H7 (cell line): ENCODE measurements around the gene RACGAP1. TPM values are rescaled to one million over a fixed set of nuclear protein-coding genes. Genes with fewer than 3 reads are reported as not detected.

Experiments used
- DNase-seq: peaks from one replicate; pipeline ENCODE4 v3.0.0; 2012
- H3K27me3 ChIP-seq: 2 replicates; pipeline ENCODE4 v1.6.0; 2011; ENCODE audit warnings: mild to moderate bottlenecking, low read length; ENCODE audit not compliant: control insufficient read depth, insufficient read depth
- H3K36me3 ChIP-seq: replicated peaks from 2 replicates; pipeline ENCODE4 v1.5.1; 2011; ENCODE audit warnings: low read length; ENCODE audit not compliant: control insufficient read depth, insufficient read depth
- H3K4me3 ChIP-seq: 2 replicates; pipeline ENCODE4 v1.5.1; 2011; ENCODE audit warnings: low read depth, mild to moderate bottlenecking, control low read depth, low read length, moderate library complexity; ENCODE audit not compliant: insufficient read depth
- total RNA-seq: library from RNA; depleted of rRNA; stranded (reverse); fragments of >200 nt; shearing (Covaris generic); gene quantifications from 2 replicates; pipeline ENCODE4 v1.2.3, GENCODE V29; 2014

Gene RACGAP1
- total RNA-seq, 1 experiment from 2014 or later = 80.6 TPM

DNA sequence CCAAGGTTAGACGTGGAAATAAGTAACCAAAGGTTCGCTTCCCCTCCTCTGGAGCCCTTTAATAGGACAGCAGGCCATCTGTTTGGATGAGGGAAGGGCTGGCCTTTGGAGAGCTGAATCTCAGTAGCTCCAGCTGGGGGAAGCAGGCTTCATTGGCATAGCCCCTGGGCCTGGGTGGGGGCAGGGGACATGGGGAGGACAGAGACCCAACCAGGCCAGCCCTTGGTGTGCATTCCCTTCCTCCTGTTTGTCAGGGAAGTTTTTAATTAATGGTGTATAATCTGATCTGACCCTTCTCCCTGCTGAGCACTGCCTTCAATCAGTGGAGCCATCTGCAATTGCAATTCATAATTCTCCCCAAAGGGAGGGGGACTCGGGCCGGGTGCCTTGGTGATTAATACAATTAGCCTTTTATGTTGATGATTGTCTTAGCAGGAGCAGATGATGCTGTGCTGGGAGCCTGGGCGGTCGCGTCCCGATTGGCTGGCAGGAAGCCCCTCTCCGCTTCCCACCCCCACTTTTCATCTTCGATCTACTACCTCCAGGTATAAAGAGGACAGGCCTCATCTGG, 46.2 kb downstream of the RACGAP1 start:
- Histone ChIP-seq H3K4me3 (no peak overlapping the region), H3K36me3 (no peaks in the 10 kb centered on the region), H3K27me3 (no peaks in the 10 kb centered on the region)
- DNase-seq = peak; percentile 34

- no peaks in the 10 kb centered on the region for H3K36me3 ChIP-seq
- peak; percentile 4 for DNase-seq
- no peak overlapping the region for H3K4me3 ChIP-seq
- no peaks in the 10 kb centered on the region for H3K27me3 ChIP-seq
Observed at GRCh38 chr12:49978125-49978524, 47.2 kb downstream of the RACGAP1 start.

DNA sequence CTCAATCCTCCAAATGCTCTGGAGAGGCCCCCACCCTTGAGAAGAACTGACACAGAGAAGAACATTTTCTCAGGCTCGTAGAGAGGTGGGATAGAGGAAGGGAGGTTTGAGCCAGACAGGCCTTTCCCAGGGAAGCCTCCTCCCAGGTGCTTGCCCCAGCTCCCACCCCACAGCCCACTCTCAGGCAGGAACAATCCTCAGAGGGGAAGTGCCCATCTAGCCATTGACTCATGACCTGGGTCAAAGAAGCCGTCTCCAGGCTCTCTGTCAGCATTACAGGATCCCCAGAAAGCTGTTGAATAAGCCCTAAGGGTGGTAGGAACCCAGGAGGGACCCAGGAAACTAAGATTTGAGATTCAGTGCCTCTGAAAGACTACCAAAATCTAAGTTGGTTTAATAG, 48.7 kb downstream of the RACGAP1 start:
- Histone ChIP-seq H3K36me3 (no peaks in the 10 kb centered on the region), H3K27me3 (no peaks in the 10 kb centered on the region), H3K4me3 (no peak overlapping the region)
- DNase-seq = peak; percentile 8

GRCh38 chr12:49975318-49975761, 50.0 kb downstream of the RACGAP1 start:
- no peaks in the 10 kb centered on the region for H3K36me3 ChIP-seq
- no peak overlapping the region for H3K4me3 ChIP-seq
- peak; percentile 69 for DNase-seq
- H3K27me3 ChIP-seq = no peaks in the 10 kb centered on the region

GRCh38 chr12:49974677-49975317, 50.5 kb downstream of the RACGAP1 start:
- Histone ChIP-seq H3K36me3 (no peaks in the 10 kb centered on the region), H3K4me3 (no peak overlapping the region)
- peak; percentile 52 for DNase-seq

GRCh38 chr12:49974231-49974675, 51.0 kb downstream of the RACGAP1 start:
- Histone ChIP-seq H3K4me3 (no peak overlapping the region), H3K36me3 (no peaks in the 10 kb centered on the region), H3K27me3 (peaks cover under 1% of the 10 kb centered on the region; the same call in 1 of the 2 replicates)
- DNase-seq = peak; percentile 81

More at GRCh38 chr12:49974677-49975317, 50.5 kb downstream of the RACGAP1 start:
- H3K27me3 ChIP-seq = no peaks in the 10 kb centered on the region

- Histone ChIP-seq H3K4me3 (no peak overlapping the region), H3K36me3 (no peaks in the 10 kb centered on the region), H3K27me3 (peaks cover 2% of the 10 kb centered on the region; the same call in 1 of the 2 replicates)
- peak; percentile 31 for DNase-seq
Observed at GRCh38 chr12:49973361-49973830, 51.9 kb downstream of the RACGAP1 start.

GRCh38 chr12:49972641-49973360, 52.5 kb downstream of the RACGAP1 start, which contains the start of gene AQP6:
AQP6 (plus strand) TSS chr12:49972947; CDS start chr12:49973174, 227 bp downstream.
- H3K27me3 ChIP-seq = peaks cover 8% of the 10 kb centered on the region
- DNase-seq = no peak

DNA sequence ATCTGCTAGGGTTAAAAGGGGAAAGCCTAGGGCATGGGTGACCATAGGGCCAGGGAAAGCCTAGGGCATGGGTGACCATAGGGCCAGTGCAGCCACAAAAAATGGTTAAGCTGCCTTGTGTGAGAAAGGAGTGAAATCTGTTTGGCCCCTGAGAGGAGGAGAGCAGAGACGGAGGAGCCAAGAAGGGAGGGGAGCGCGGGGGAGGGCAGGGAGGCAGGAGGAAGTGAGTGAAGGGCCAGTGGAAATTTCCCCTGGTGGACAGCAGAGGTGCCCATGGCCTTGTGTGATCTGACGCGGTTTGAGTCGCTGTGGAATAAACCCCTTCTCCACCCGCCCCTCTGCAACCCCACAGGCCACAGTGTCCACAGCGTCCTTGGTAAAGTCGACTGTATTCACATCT, 53.2 kb downstream of the RACGAP1 start:
- peaks cover 9% of the 10 kb centered on the region for H3K27me3 ChIP-seq
- no peak overlapping the region for H3K4me3 ChIP-seq
- peak; percentile 31 for DNase-seq
- H3K36me3 ChIP-seq = no peaks in the 10 kb centered on the region

More at GRCh38 chr12:49972641-49973360, 52.5 kb downstream of the RACGAP1 start, which contains the start of gene AQP6:
- Histone ChIP-seq H3K4me3 (no peak within 1 kb of the TSS), H3K36me3 (no peaks in the 10 kb centered on the region)

- peaks cover 9% of the 10 kb centered on the region for H3K27me3 ChIP-seq
- DNase-seq = peak; percentile 21
- no peak overlapping the region for H3K4me3 ChIP-seq
- H3K36me3 ChIP-seq = no peaks in the 10 kb centered on the region
Observed at GRCh38 chr12:49971141-49971540, 54.2 kb downstream of the RACGAP1 start.

DNA sequence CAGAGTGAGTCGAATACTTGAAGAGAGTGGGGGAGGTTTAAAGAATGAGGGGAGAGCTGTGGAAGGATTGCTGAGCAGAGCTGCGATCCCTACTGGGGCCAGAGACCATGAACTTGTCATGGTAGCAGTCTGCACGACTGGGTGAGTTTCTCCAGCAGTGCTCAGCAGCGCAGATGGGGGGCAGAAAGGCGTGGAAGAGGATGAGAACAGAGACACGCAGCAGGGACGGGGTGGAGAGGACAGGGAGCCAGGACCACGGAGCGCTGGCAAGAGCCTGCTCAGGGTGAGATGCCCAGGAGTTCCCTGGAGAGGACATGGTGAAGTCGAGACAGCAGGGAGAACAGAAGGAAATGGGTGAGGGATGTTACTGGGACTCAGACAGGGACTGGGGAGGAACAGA, 54.6 kb downstream of the RACGAP1 start:
- Histone ChIP-seq H3K4me3 (no peak overlapping the region), H3K36me3 (no peaks in the 10 kb centered on the region), H3K27me3 (peaks cover 9% of the 10 kb centered on the region)
- DNase-seq = peak; percentile 22

DNA sequence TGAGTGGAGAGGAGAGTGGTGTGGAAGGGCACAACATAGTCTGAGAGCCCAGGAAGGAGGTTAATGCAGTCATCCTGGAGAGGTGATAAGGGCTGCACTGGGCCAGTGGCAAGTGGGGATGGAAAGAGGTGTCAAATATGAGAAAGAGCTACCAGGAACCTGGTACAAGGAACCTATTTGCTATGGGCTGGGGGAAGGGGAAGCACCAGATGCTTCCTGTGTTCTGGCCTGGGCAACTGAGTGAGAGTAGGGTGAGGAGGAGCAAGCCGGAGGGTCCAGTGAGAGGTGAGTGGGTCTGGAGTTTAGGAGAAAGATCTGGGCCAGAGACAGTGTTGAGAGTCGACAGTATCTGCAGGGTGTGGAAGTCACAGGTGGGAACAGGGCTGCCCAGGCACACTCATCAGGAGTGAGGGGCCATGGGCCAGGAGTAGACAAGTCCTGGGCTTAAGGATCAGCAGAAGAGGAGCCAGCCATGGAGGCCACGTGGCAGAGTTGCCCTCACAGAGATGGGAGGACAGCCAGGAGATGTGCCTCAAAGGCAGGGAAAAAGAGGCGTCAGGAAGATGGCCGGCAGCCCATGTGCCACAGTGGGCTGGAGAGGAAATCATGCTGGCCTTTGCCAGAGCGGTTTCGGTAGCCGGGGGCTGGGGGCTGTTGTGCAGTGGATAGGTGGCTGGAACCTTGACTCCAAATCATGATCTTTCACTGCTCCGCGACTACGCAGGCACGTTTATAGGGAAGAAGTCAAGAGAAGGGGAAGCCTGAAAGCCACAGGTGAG, 55.5 kb downstream of the RACGAP1 start:
- peak; percentile 12 for DNase-seq
- Histone ChIP-seq H3K4me3 (no peak overlapping the region), H3K36me3 (no peaks in the 10 kb centered on the region), H3K27me3 (peaks cover 11% of the 10 kb centered on the region)

GRCh38 chr12:49969027-49969426, 56.3 kb downstream of the RACGAP1 start:
- DNase-seq = peak; percentile 19
- Histone ChIP-seq H3K4me3 (no peak overlapping the region), H3K27me3 (peaks cover 14% of the 10 kb centered on the region), H3K36me3 (no peaks in the 10 kb centered on the region)

DNA sequence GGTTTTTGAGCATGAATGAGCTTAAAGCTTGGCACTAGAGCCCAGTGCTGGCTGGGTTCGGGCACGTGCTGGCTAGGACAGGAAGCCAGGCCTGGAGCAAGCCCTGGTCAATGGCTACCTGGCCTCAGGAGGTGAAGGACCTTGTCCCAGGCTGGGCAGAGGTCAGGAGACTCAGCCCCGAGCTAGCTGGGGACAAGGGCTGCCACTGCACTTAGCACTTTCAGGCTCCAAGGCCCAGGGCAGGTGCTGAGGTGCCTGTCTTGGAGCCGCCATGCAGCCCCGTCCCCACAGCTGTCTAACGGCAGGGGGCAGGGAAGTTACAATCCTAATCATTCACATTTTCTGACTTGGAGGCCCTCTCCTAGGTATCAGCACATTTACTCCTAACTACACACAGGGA, 56.8 kb downstream of the RACGAP1 start:
- DNase-seq = peak; percentile 51
- Histone ChIP-seq H3K36me3 (no peaks in the 10 kb centered on the region), H3K4me3 (no peak overlapping the region), H3K27me3 (peaks cover 14% of the 10 kb centered on the region)
